Panc1 (cell line): ENCODE measurements around the gene SYNRG. TPM values are rescaled to one million over a fixed set of nuclear protein-coding genes. Genes with fewer than 3 reads are reported as not detected.

Experiments
- ATAC-seq: fragments of 200-7000 bp; cut with Tn5 transposase; 2 replicates; pipeline ENCODE4 v1.9.1; 2020; ENCODE audit warnings: mild to moderate bottlenecking, moderate library complexity
- BruUV-seq: library from RNA; stranded (reverse); fragments of 400-500 nt; replicated peaks from 2 replicates; lab custom pipeline; 2021; lab: Mats Ljungman, UMichigan
- CTCF ChIA-PET: fragments of 300-600 bp; sonication (Branson Sonifier 250); formaldehyde crosslinking; loops from one replicate; lab custom pipeline; 2022; ENCODE audit warnings: antibody characterized with exemption; lab: Charles Lee
- POLR2A ChIA-PET: fragments of 300-600 bp; sonication (Branson Sonifier 250); formaldehyde crosslinking; loops from one replicate; lab custom pipeline; 2022; ENCODE audit warnings: antibody characterized with exemption; lab: Charles Lee
- DNase-seq: peaks from one replicate; pipeline ENCODE4 v3.0.0-alpha.2; 2010; ENCODE audit warnings: low read depth, low spot score
- H3K27ac ChIP-seq: 2 replicates; pipeline ENCODE4 v1.5.1; 2011; ENCODE audit warnings: mild to moderate bottlenecking, low read length, inconsistent platforms
- H3K27me3 ChIP-seq: fragments of 200-500 bp; sonication (Bioruptor generic); 2 replicates; pipeline ENCODE4 v1.6.0; 2014; ENCODE audit warnings: low read length, inconsistent platforms; ENCODE audit not compliant: control insufficient read depth, insufficient read depth
- H3K36me3 ChIP-seq: fragments of 200-500 bp; sonication (Bioruptor generic); 2 replicates; pipeline ENCODE4 v1.5.1; 2014; ENCODE audit warnings: inconsistent platforms, mild to moderate bottlenecking, low read length, moderate library complexity; ENCODE audit not compliant: control insufficient read depth, insufficient read depth
- H3K4me1 ChIP-seq: 2 replicates; pipeline ENCODE4 v1.5.1; 2011; ENCODE audit warnings: inconsistent platforms, mild to moderate bottlenecking, low read length, moderate library complexity; ENCODE audit not compliant: control insufficient read depth, insufficient read depth
- H3K4me3 ChIP-seq, 2 experiments: 2 replicates each; pipeline ENCODE4 v1.5.1; 2011 to 2012; ENCODE audit warnings: low read depth in 2 of 2, low read length in 2 of 2, mild to moderate bottlenecking in 2 of 2, inconsistent platforms in 1 of 2, moderate library complexity in 1 of 2
- H3K9me3 ChIP-seq: fragments of 200-500 bp; sonication (Bioruptor generic); 2 replicates; pipeline ENCODE4 v1.5.1; 2014; ENCODE audit warnings: low read depth, mild to moderate bottlenecking, inconsistent platforms, low read length, moderate library complexity; ENCODE audit not compliant: control insufficient read depth, insufficient read depth
- POLR2AphosphoS5 ChIP-seq: IDR thresholded peaks from 2 replicates; pipeline ENCODE4 v1.6.1; 2012; ENCODE audit warnings: mild to moderate bottlenecking, low read depth, low read length, moderate library complexity
- SIN3A ChIP-seq: IDR thresholded peaks from 2 replicates; pipeline ENCODE4 v1.6.1; 2012; ENCODE audit warnings: low read depth, mild to moderate bottlenecking, low read length, moderate library complexity, borderline replicate concordance; ENCODE audit not compliant: insufficient read depth
- TCF7L2 ChIP-seq: IDR thresholded peaks from 2 replicates; pipeline ENCODE4 v1.6.1; 2011; ENCODE audit warnings: mild to moderate bottlenecking, low read depth, low read length, inconsistent platforms
- in situ Hi-C: cut with HindIII; loops from 2 replicates; pipeline ENCODE4 v1.10.0; 2016; ENCODE audit warnings: low sequenced_read_pairs, low pct_unique_long_range_greater_than_20kb
- intact Hi-C: fragments of 100-400 bp; cut with micrococcal nuclease; formaldehyde crosslinking; loops from one replicate; pipeline ENCODE4 v1.10.0; 2022; ENCODE audit not compliant: unreplicated experiment
- total RNA-seq: library from RNA; stranded (reverse); gene quantifications from one replicate; pipeline ENCODE4 v1.2.1, GENCODE V29; 2021; ENCODE audit not compliant: unreplicated experiment
- TF ChIP-seq, protein P1 (sequence below), 2 experiments: IDR thresholded peaks; 2 replicates each; pipeline ENCODE4 v1.6.1; 2011 to 2012; ENCODE audit warnings: low read depth in 2 of 2, control low read depth in 1 of 2, low read length in 1 of 2, mild to moderate bottlenecking in 1 of 2, moderate library complexity in 1 of 2; ENCODE audit not compliant: insufficient read depth in 1 of 2
- TF ChIP-seq, protein P2 (sequence below): fragments of 450-650 bp; IDR thresholded peaks from 2 replicates; pipeline ENCODE4 v1.5.1; 2017; ENCODE audit warnings: mild to moderate bottlenecking

Gene SYNRG
- total RNA-seq, 1 experiment from 2014 or later: 30.8 TPM

DNA sequence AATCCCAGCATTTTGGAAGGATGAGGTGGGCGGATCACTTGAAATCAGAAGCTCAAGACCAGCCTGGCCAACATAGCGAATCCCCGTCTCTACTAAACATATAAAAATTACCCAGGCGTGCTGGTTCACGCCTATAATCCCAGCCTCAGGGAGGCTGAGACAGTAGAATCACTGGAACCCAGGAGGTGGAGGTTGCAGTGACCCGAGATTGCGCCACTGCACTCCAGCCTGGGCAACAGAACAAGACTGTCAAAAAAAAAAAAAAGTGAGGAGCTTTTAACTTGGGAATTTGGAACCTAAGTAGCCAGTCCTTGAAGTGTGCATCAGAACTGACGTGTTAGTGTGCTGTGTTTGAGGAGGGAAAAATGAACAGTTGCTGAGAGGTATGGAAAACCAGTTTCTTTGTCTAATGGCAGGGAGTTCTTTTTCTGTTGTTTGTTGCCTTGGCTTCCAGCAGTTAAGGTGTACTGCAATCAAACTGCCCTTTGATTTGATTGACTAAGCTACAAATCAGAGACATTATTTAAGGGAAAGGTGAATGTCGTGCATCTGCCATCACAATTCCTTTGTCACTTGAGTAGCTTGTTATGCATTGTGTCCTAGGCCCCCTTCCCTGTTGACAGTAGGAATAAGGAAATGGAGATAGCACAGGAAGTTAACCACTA lies 128.1 kb downstream of the SYNRG start:
- ChIA-PET POLR2A (interaction anchor here (0.6 kb wide), 1 partner anchor 16 kb away, joined by 5 read pairs; no protein-coding TSS in a partner anchor), CTCF (no interaction called here)
- no peaks in the 10 kb centered on the region for H3K4me1 ChIP-seq
- no peak overlapping the region for H3K27ac ChIP-seq
- DNase-seq (no peak), ATAC-seq (no peak)
- BruUV-seq: no TSS peak
- no peak for TF ChIP-seq TCF7L2
- no peak for TF ChIP-seq SIN3A
- TF ChIP-seq, protein P1, sequence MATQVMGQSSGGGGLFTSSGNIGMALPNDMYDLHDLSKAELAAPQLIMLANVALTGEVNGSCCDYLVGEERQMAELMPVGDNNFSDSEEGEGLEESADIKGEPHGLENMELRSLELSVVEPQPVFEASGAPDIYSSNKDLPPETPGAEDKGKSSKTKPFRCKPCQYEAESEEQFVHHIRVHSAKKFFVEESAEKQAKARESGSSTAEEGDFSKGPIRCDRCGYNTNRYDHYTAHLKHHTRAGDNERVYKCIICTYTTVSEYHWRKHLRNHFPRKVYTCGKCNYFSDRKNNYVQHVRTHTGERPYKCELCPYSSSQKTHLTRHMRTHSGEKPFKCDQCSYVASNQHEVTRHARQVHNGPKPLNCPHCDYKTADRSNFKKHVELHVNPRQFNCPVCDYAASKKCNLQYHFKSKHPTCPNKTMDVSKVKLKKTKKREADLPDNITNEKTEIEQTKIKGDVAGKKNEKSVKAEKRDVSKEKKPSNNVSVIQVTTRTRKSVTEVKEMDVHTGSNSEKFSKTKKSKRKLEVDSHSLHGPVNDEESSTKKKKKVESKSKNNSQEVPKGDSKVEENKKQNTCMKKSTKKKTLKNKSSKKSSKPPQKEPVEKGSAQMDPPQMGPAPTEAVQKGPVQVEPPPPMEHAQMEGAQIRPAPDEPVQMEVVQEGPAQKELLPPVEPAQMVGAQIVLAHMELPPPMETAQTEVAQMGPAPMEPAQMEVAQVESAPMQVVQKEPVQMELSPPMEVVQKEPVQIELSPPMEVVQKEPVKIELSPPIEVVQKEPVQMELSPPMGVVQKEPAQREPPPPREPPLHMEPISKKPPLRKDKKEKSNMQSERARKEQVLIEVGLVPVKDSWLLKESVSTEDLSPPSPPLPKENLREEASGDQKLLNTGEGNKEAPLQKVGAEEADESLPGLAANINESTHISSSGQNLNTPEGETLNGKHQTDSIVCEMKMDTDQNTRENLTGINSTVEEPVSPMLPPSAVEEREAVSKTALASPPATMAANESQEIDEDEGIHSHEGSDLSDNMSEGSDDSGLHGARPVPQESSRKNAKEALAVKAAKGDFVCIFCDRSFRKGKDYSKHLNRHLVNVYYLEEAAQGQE (IDR thresholded peaks at IDR 0.05; ENCODE audit: insufficient read depth in 1 of 2, low read depth in 2 of 2, low read length in 1 of 2): no peak
- TF ChIP-seq POLR2AphosphoS5: no peak
- TF ChIP-seq, protein P2, sequence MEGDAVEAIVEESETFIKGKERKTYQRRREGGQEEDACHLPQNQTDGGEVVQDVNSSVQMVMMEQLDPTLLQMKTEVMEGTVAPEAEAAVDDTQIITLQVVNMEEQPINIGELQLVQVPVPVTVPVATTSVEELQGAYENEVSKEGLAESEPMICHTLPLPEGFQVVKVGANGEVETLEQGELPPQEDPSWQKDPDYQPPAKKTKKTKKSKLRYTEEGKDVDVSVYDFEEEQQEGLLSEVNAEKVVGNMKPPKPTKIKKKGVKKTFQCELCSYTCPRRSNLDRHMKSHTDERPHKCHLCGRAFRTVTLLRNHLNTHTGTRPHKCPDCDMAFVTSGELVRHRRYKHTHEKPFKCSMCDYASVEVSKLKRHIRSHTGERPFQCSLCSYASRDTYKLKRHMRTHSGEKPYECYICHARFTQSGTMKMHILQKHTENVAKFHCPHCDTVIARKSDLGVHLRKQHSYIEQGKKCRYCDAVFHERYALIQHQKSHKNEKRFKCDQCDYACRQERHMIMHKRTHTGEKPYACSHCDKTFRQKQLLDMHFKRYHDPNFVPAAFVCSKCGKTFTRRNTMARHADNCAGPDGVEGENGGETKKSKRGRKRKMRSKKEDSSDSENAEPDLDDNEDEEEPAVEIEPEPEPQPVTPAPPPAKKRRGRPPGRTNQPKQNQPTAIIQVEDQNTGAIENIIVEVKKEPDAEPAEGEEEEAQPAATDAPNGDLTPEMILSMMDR: no peak
- in situ Hi-C loops (no loop called here), intact Hi-C loops (no loop called here)
- no peaks in the 10 kb centered on the region for H3K9me3 ChIP-seq
- no peaks in the 10 kb centered on the region for H3K36me3 ChIP-seq
- H3K27me3 ChIP-seq: no peaks in the 10 kb centered on the region
- no peak overlapping the region for H3K4me3 ChIP-seq

DNA sequence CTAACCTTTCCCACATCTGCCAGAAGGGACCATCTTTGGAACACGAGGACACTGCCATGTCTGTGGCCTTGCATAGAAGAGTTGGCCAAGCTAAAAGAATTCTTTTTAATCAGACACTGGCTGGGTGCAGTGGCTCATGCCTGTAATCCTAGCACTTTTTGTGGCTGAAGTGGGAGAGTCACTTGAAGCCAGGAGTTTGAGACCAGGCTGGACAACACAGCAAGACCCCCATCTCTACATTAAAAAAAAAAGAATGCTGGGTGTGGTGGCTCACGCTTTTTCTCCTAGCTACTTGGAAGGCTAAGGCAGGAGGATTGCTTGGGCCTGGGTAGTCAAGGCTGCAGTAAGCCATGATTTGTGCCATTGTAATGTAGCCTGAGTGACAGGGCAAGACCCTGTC lies 128.8 kb downstream of the SYNRG start:
- Histone ChIP-seq H3K9me3 (no peaks in the 10 kb centered on the region), H3K4me3 (no peak overlapping the region), H3K4me1 (no peaks in the 10 kb centered on the region), H3K27me3 (no peaks in the 10 kb centered on the region), H3K36me3 (no peaks in the 10 kb centered on the region; the same call in 1 of the 2 replicates), H3K27ac (no peak overlapping the region)
- BruUV-seq: no TSS peak
- intact Hi-C loops (no loop called here), in situ Hi-C loops (no loop called here)
- POLR2A ChIA-PET: interaction anchor here (0.5 to 0.6 kb wide), 2 partner anchors 17 to 796 kb away, joined by 5 to 6 read pairs; no protein-coding TSS in a partner anchor
- TF ChIP-seq, protein P2: no peak
- no peak for TF ChIP-seq SIN3A
- TF ChIP-seq POLR2AphosphoS5: no peak
- TF ChIP-seq TCF7L2: no peak
- TF ChIP-seq, protein P1 (IDR thresholded peaks at IDR 0.05; ENCODE audit: insufficient read depth in 1 of 2, low read depth in 2 of 2, low read length in 1 of 2): no peak
- DNase-seq: no peak
- CTCF ChIA-PET: no interaction called here
- no peak for ATAC-seq
